Fibroblast of villous mesenchyme (primary cell): Measurements from ENCODE around the gene GRIN2A. TPM values are rescaled to one million over a fixed set of nuclear protein-coding genes. Genes with fewer than 3 reads are reported as not detected.

ENCODE experiments used
- DNase-seq: peaks from one replicate; pipeline ENCODE4 v3.0.0-alpha.2; 2010; ENCODE audit warnings: low read depth
- H3K4me3 ChIP-seq: 2 replicates; pipeline ENCODE4 v1.5.1; 2011; ENCODE audit warnings: low read depth, mild to moderate bottlenecking, low read length
- CTCF ChIP-seq: IDR thresholded peaks from 2 replicates; pipeline ENCODE4 v1.5.1; 2012; ENCODE audit warnings: low read depth, mild to moderate bottlenecking, low read length; ENCODE audit not compliant: insufficient read depth
- total RNA-seq: library from RNA; depleted of rRNA; stranded (reverse); fragments of >200 nt; gene quantifications from 2 replicates; pipeline ENCODE4 v1.2.3, GENCODE V29; 2012

The GRIN2A gene
- total RNA-seq, 1 donor, result 1.3 TPM

- peak; percentile 69 for DNase-seq
- H3K4me3 ChIP-seq, result no peak overlapping the region
- TF ChIP-seq CTCF, result no peak
Measured at GRCh38 chr16:10126686-10127085, 55.5 kb downstream of the GRIN2A start.

- no peak overlapping the region for H3K4me3 ChIP-seq
- DNase-seq, result peak; percentile 80
- no peak for TF ChIP-seq CTCF
Measured at GRCh38 chr16:10123141-10123540, 59.1 kb downstream of the GRIN2A start.

- no peak for TF ChIP-seq CTCF
- no peak overlapping the region for H3K4me3 ChIP-seq
- peak; percentile 11 for DNase-seq
Measured at GRCh38 chr16:10122546-10122945, 59.7 kb downstream of the GRIN2A start.

GRCh38 chr16:10121897-10122425 is 60.3 kb downstream of the GRIN2A start:
- no peak for DNase-seq
- TF ChIP-seq CTCF, result no peak
- no peak overlapping the region for H3K4me3 ChIP-seq

- H3K4me3 ChIP-seq, result no peak overlapping the region
- DNase-seq, result peak; percentile 64
- no peak for TF ChIP-seq CTCF
Measured at GRCh38 chr16:10121491-10121890, 60.7 kb downstream of the GRIN2A start.

GRCh38 chr16:10120953-10121352 is 61.3 kb downstream of the GRIN2A start:
- H3K4me3 ChIP-seq, result no peak overlapping the region
- no peak for TF ChIP-seq CTCF
- DNase-seq, result no peak

- DNase-seq, result peak; percentile 64
- TF ChIP-seq CTCF, result no peak
- no peak overlapping the region for H3K4me3 ChIP-seq
Measured at GRCh38 chr16:10114409-10114808, 67.8 kb downstream of the GRIN2A start.
